ENCODE data around the gene FAM156A. TPM values are rescaled to one million over a fixed set of nuclear protein-coding genes. Genes with fewer than 3 reads are reported as not detected.
A peak's percentile ranks its signal among the peaks of the same experiment; 100 is the strongest.
"Not testable (repeated sequence)": the region's sequence is repeated elsewhere in the genome, so short reads cannot be mapped to it uniquely, and the experiment has no call there.

Gene FAM156A
- total RNA-seq, 1 donor from 2014 or later = 24.1 TPM

GRCh38 chrX:52909313-52909969 lies 48.9 kb downstream of the FAM156A start:
- H3K9me3 ChIP-seq (ENCODE audit: insufficient read depth, low read depth, low read length); H2AFZ ChIP-seq (ENCODE audit: low read depth, low read length); H3K36me3 ChIP-seq (ENCODE audit: insufficient read depth, low read length); H3K79me2 ChIP-seq (ENCODE audit: insufficient read depth, low read length); FAIRE-seq; H3K27ac ChIP-seq (ENCODE audit: low read depth, low read length); H3K27ac Mint-ChIP-seq (ENCODE audit: unreplicated experiment); H3K36me3 Mint-ChIP-seq (ENCODE audit: low read depth, unreplicated experiment); H3K4me3 ChIP-seq (ENCODE audit: insufficient read depth, low read depth, low read length); H4K20me1 ChIP-seq (ENCODE audit: insufficient read depth, low read length); H3K4me3 Mint-ChIP-seq (ENCODE audit: unreplicated experiment); H3K4me1 ChIP-seq (ENCODE audit: insufficient read depth, low read length); DNase-seq (ENCODE audit: low read depth); H3K27me3 ChIP-seq (ENCODE audit: insufficient read depth, low read length); H3K27me3 Mint-ChIP-seq (ENCODE audit: low read depth, unreplicated experiment); H3K9me3 Mint-ChIP-seq (ENCODE audit: unreplicated experiment); H3K4me1 Mint-ChIP-seq (ENCODE audit: low read depth, unreplicated experiment); H3K9ac ChIP-seq (ENCODE audit: low read length); H3K4me2 ChIP-seq (ENCODE audit: low read length): not testable (repeated sequence)

- FAIRE-seq = peak; percentile 67
- not testable (repeated sequence) for H3K27me3 Mint-ChIP-seq (ENCODE audit: low read depth, unreplicated experiment); H3K36me3 Mint-ChIP-seq (ENCODE audit: low read depth, unreplicated experiment)
These were observed 50.4 kb downstream of the FAM156A start for GRCh38 chrX:52907900-52908299.

GRCh38 chrX:52907137-52907536 lies 51.2 kb downstream of the FAM156A start:
- H3K4me3 ChIP-seq (ENCODE audit: insufficient read depth, low read depth, low read length); H3K36me3 ChIP-seq (ENCODE audit: insufficient read depth, low read length); H3K9ac ChIP-seq (ENCODE audit: low read length); H3K9me3 Mint-ChIP-seq (ENCODE audit: unreplicated experiment); DNase-seq (ENCODE audit: low read depth); H2AFZ ChIP-seq (ENCODE audit: low read depth, low read length); H3K9me3 ChIP-seq (ENCODE audit: insufficient read depth, low read depth, low read length); FAIRE-seq; H3K4me1 Mint-ChIP-seq (ENCODE audit: low read depth, unreplicated experiment); H3K27me3 ChIP-seq (ENCODE audit: insufficient read depth, low read length); H3K4me2 ChIP-seq (ENCODE audit: low read length); H3K27me3 Mint-ChIP-seq (ENCODE audit: low read depth, unreplicated experiment); H3K27ac Mint-ChIP-seq (ENCODE audit: unreplicated experiment); H3K4me3 Mint-ChIP-seq (ENCODE audit: unreplicated experiment); H3K4me1 ChIP-seq (ENCODE audit: insufficient read depth, low read length); H3K36me3 Mint-ChIP-seq (ENCODE audit: low read depth, unreplicated experiment); H4K20me1 ChIP-seq (ENCODE audit: insufficient read depth, low read length); H3K79me2 ChIP-seq (ENCODE audit: insufficient read depth, low read length); H3K27ac ChIP-seq (ENCODE audit: low read depth, low read length): not testable (repeated sequence)

More at GRCh38 chrX:52907900-52908299, 50.4 kb downstream of the FAM156A start:
- not testable (repeated sequence) for H3K9me3 Mint-ChIP-seq (ENCODE audit: unreplicated experiment); H3K9ac ChIP-seq (ENCODE audit: low read length); H3K4me1 Mint-ChIP-seq (ENCODE audit: low read depth, unreplicated experiment); H3K79me2 ChIP-seq (ENCODE audit: insufficient read depth, low read length); H4K20me1 ChIP-seq (ENCODE audit: insufficient read depth, low read length); H3K9me3 ChIP-seq (ENCODE audit: insufficient read depth, low read depth, low read length); H3K4me3 ChIP-seq (ENCODE audit: insufficient read depth, low read depth, low read length); H3K4me2 ChIP-seq (ENCODE audit: low read length); H2AFZ ChIP-seq (ENCODE audit: low read depth, low read length); H3K4me1 ChIP-seq (ENCODE audit: insufficient read depth, low read length); DNase-seq (ENCODE audit: low read depth); H3K4me3 Mint-ChIP-seq (ENCODE audit: unreplicated experiment); H3K36me3 ChIP-seq (ENCODE audit: insufficient read depth, low read length); H3K27ac ChIP-seq (ENCODE audit: low read depth, low read length); H3K27me3 ChIP-seq (ENCODE audit: insufficient read depth, low read length); H3K27ac Mint-ChIP-seq (ENCODE audit: unreplicated experiment)

- not testable (repeated sequence) for H3K27me3 Mint-ChIP-seq (ENCODE audit: low read depth, unreplicated experiment); H3K4me3 ChIP-seq (ENCODE audit: insufficient read depth, low read depth, low read length); FAIRE-seq; H2AFZ ChIP-seq (ENCODE audit: low read depth, low read length); DNase-seq (ENCODE audit: low read depth); H3K27ac Mint-ChIP-seq (ENCODE audit: unreplicated experiment); H3K79me2 ChIP-seq (ENCODE audit: insufficient read depth, low read length); H3K4me2 ChIP-seq (ENCODE audit: low read length); H3K27me3 ChIP-seq (ENCODE audit: insufficient read depth, low read length); H3K4me1 ChIP-seq (ENCODE audit: insufficient read depth, low read length); H3K4me1 Mint-ChIP-seq (ENCODE audit: low read depth, unreplicated experiment); H3K9me3 ChIP-seq (ENCODE audit: insufficient read depth, low read depth, low read length); H3K9ac ChIP-seq (ENCODE audit: low read length); H3K36me3 ChIP-seq (ENCODE audit: insufficient read depth, low read length); H3K9me3 Mint-ChIP-seq (ENCODE audit: unreplicated experiment); H3K27ac ChIP-seq (ENCODE audit: low read depth, low read length); H4K20me1 ChIP-seq (ENCODE audit: insufficient read depth, low read length); H3K36me3 Mint-ChIP-seq (ENCODE audit: low read depth, unreplicated experiment); H3K4me3 Mint-ChIP-seq (ENCODE audit: unreplicated experiment)
These were observed 52.2 kb downstream of the FAM156A start for GRCh38 chrX:52906072-52906471.

- H3K79me2 ChIP-seq (ENCODE audit: insufficient read depth, low read length); H3K27ac Mint-ChIP-seq (ENCODE audit: unreplicated experiment); H3K4me1 Mint-ChIP-seq (ENCODE audit: low read depth, unreplicated experiment); H3K27ac ChIP-seq (ENCODE audit: low read depth, low read length); H3K9ac ChIP-seq (ENCODE audit: low read length); H4K20me1 ChIP-seq (ENCODE audit: insufficient read depth, low read length); H3K27me3 ChIP-seq (ENCODE audit: insufficient read depth, low read length); H3K4me1 ChIP-seq (ENCODE audit: insufficient read depth, low read length); H3K36me3 Mint-ChIP-seq (ENCODE audit: low read depth, unreplicated experiment); H3K9me3 ChIP-seq (ENCODE audit: insufficient read depth, low read depth, low read length); H3K4me2 ChIP-seq (ENCODE audit: low read length); H3K4me3 ChIP-seq (ENCODE audit: insufficient read depth, low read depth, low read length); DNase-seq (ENCODE audit: low read depth); H3K9me3 Mint-ChIP-seq (ENCODE audit: unreplicated experiment); H3K36me3 ChIP-seq (ENCODE audit: insufficient read depth, low read length); H3K27me3 Mint-ChIP-seq (ENCODE audit: low read depth, unreplicated experiment); H2AFZ ChIP-seq (ENCODE audit: low read depth, low read length); H3K4me3 Mint-ChIP-seq (ENCODE audit: unreplicated experiment): not testable (repeated sequence)
- FAIRE-seq = peak; percentile 93
These were observed 52.8 kb downstream of the FAM156A start for GRCh38 chrX:52905531-52905930.

All from astrocyte (in vitro differentiated cells and primary cell).